NB4 (cell line): Measurements from ENCODE around the gene TMEM247.

Source experiments
- MAX ChIP-seq: IDR thresholded peaks from 2 replicates; pipeline ENCODE4 v1.6.1; 2011; ENCODE audit warnings: low read depth, low read length
- MYC ChIP-seq: IDR thresholded peaks from 2 replicates; pipeline ENCODE4 v1.6.1; 2011; ENCODE audit warnings: low read depth, low read length
- POLR2A ChIP-seq: IDR thresholded peaks from 2 replicates; pipeline ENCODE4 v1.6.1; 2011; ENCODE audit warnings: mild to moderate bottlenecking; ENCODE audit not compliant: insufficient read length; ENCODE audit errors: extremely low read depth
- TF ChIP-seq, protein P1 (sequence below): IDR thresholded peaks from one replicate; pipeline ENCODE4 v1.5.1; 2012; ENCODE audit warnings: low read depth, low read length

DNA sequence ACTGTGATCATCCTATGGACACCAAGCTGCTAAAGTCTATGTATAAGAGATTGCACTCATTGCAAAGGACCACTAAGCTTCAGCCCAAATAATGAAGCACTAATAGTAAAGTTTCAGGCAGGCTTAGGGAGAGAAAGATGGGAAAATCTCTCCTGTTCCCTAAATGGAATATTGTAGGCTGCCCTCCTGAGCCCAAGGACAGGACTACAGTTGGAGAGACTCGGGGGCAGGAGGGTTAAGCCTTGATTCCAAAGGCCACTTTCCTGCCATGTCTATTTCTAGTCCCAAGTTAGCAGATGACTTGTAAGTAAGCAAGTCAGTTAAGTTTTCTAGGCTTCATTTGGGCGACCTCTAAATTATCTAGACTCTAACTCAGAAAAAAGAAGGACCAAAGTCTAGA, 9.0 kb downstream of the TMEM247 start:
- TF ChIP-seq POLR2A (no peak), MAX (no peak), MYC (no peak)
- TF ChIP-seq, protein P1, sequence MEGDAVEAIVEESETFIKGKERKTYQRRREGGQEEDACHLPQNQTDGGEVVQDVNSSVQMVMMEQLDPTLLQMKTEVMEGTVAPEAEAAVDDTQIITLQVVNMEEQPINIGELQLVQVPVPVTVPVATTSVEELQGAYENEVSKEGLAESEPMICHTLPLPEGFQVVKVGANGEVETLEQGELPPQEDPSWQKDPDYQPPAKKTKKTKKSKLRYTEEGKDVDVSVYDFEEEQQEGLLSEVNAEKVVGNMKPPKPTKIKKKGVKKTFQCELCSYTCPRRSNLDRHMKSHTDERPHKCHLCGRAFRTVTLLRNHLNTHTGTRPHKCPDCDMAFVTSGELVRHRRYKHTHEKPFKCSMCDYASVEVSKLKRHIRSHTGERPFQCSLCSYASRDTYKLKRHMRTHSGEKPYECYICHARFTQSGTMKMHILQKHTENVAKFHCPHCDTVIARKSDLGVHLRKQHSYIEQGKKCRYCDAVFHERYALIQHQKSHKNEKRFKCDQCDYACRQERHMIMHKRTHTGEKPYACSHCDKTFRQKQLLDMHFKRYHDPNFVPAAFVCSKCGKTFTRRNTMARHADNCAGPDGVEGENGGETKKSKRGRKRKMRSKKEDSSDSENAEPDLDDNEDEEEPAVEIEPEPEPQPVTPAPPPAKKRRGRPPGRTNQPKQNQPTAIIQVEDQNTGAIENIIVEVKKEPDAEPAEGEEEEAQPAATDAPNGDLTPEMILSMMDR: no peak
